Endothelial cell of umbilical vein (primary cell): ENCODE results near the gene GPR162. TPM values are rescaled to one million over a fixed set of nuclear protein-coding genes. Genes with fewer than 3 reads are reported as not detected.

Source experiments
- BruUV-seq: library from RNA; stranded (reverse); fragments of 400-500 nt; replicated peaks from 2 replicates; lab custom pipeline; 2021; lab: Mats Ljungman, UMichigan
- CTCF ChIA-PET: fragments of 300-600, 350-600 bp; sonication (Branson Sonifier 250); formaldehyde crosslinking; loops from one replicate; lab custom pipeline; 2021; ENCODE audit warnings: antibody characterized with exemption, inconsistent platforms; lab: Charles Lee
- POLR2A ChIA-PET: fragments of 300-600, 350-600 bp; sonication (Branson Sonifier 250); formaldehyde crosslinking; loops from one replicate; lab custom pipeline; 2021; ENCODE audit warnings: antibody characterized with exemption, inconsistent platforms; lab: Charles Lee
- DNase-seq: peaks from one replicate; pipeline ENCODE4 v3.0.0-alpha.2; 2011; ENCODE audit warnings: low read depth, low spot score
- FAIRE-seq: peaks from 2 replicates; lab custom pipeline; 2011; peaks lifted over from hg19 to GRCh38; lab: Jason Lieb, UNC
- H2AFZ ChIP-seq: 2 replicates; pipeline ENCODE4 v1.6.0; 2012; ENCODE audit warnings: low read depth, low read length, control low read depth, inconsistent platforms
- H3K27ac ChIP-seq: 2 replicates; pipeline ENCODE4 v1.5.1; 2011; ENCODE audit warnings: low read depth, mild to moderate bottlenecking, control low read depth, low read length, moderate library complexity; ENCODE audit not compliant: insufficient read depth
- H3K27me3 ChIP-seq, 2 experiments: 2 replicates each; pipeline versions ENCODE4 v1.6.0 to v1.6.1; 2011; ENCODE audit warnings: low read length in 2 of 2, mixed read lengths in 1 of 2; ENCODE audit not compliant: control insufficient read depth in 2 of 2, insufficient read depth in 2 of 2
- H3K36me3 ChIP-seq, 2 experiments: 2 replicates in 1 of 2; 3 replicates in 1 of 2; pipeline ENCODE4 v1.5.1; 2011; ENCODE audit warnings: low read length in 2 of 2, mild to moderate bottlenecking in 1 of 2, moderate library complexity in 1 of 2; ENCODE audit not compliant: control insufficient read depth in 2 of 2, insufficient read depth in 2 of 2; ENCODE audit errors: extremely low read depth in 1 of 2
- H3K4me1 ChIP-seq: 3 replicates; pipeline ENCODE4 v1.5.1; 2011; ENCODE audit warnings: mild to moderate bottlenecking, low read length; ENCODE audit not compliant: control insufficient read depth, insufficient read depth; ENCODE audit errors: extremely low read depth
- H3K4me2 ChIP-seq: 2 replicates; pipeline ENCODE4 v1.6.1; 2011; ENCODE audit warnings: low read length, control low read depth, mixed read lengths; ENCODE audit not compliant: insufficient read depth
- H3K4me3 ChIP-seq, 3 experiments: fragments of 200-600 bp in 1 of 3; sonication (generic), shearing (Covaris generic) in 1 of 3; replicated peaks in 1 of 3; 2 replicates each; pipeline ENCODE4 v1.5.1; 2011 to 2016; ENCODE audit warnings: control low read depth in 3 of 3, low read length in 3 of 3, mild to moderate bottlenecking in 2 of 3, inconsistent platforms in 1 of 3, low read depth in 1 of 3, moderate library complexity in 1 of 3; ENCODE audit not compliant: insufficient read depth in 1 of 3
- H3K79me2 ChIP-seq: 2 replicates; pipeline ENCODE4 v1.6.0; 2012; ENCODE audit warnings: low read length, inconsistent platforms; ENCODE audit not compliant: control insufficient read depth, insufficient read depth
- H3K9ac ChIP-seq: replicated peaks from 2 replicates; pipeline ENCODE3; 2011; ENCODE audit warnings: low read length, control low read depth; ENCODE audit not compliant: insufficient read depth; ENCODE audit errors: extremely low read depth
- H3K9me1 ChIP-seq: replicated peaks from 3 replicates; pipeline ENCODE4 v1.6.0; 2011; ENCODE audit warnings: mild to moderate bottlenecking, low read length; ENCODE audit not compliant: control insufficient read depth, insufficient read depth; ENCODE audit errors: extremely low read depth
- H3K9me3 ChIP-seq: replicated peaks from 2 replicates; pipeline ENCODE4 v1.5.1; 2012; ENCODE audit warnings: low read length, inconsistent platforms; ENCODE audit not compliant: control insufficient read depth, insufficient read depth
- H4K20me1 ChIP-seq: replicated peaks from 2 replicates; pipeline ENCODE3; 2011; ENCODE audit warnings: mild to moderate bottlenecking, low read length; ENCODE audit not compliant: control insufficient read depth, insufficient read depth; ENCODE audit errors: extremely low read depth
- EZH2 ChIP-seq: IDR thresholded peaks from 2 replicates; pipeline ENCODE4 v1.6.1; 2012; ENCODE audit warnings: borderline replicate concordance, low read depth, mild to moderate bottlenecking, moderate library complexity, low read length, inconsistent platforms; ENCODE audit not compliant: severe bottlenecking
- FOS ChIP-seq: IDR thresholded peaks from 2 replicates; pipeline ENCODE4 v1.6.1; 2011; ENCODE audit warnings: mild to moderate bottlenecking, low read length, moderate library complexity, borderline replicate concordance; ENCODE audit not compliant: insufficient read depth
- GATA2 ChIP-seq: IDR thresholded peaks from 2 replicates; pipeline ENCODE4 v1.7.0; 2011; ENCODE audit warnings: low read depth, mild to moderate bottlenecking, moderate library complexity, mixed read lengths, low read length; ENCODE audit not compliant: insufficient read length, insufficient read depth
- JUN ChIP-seq: IDR thresholded peaks from 2 replicates; pipeline ENCODE4 v1.6.1; 2011; ENCODE audit warnings: borderline replicate concordance, low read depth; ENCODE audit not compliant: insufficient read length, insufficient read depth
- MYC ChIP-seq: IDR thresholded peaks from one replicate; pipeline ENCODE4 v1.6.1; 2011; ENCODE audit warnings: mild to moderate bottlenecking, low read depth, low read length
- POLR2A ChIP-seq: IDR thresholded peaks from 2 replicates; pipeline ENCODE4 v1.6.1; 2012; ENCODE audit warnings: low read depth, mild to moderate bottlenecking, control low read depth, low read length
- POLR2AphosphoS5 ChIP-seq: IDR thresholded peaks from 2 replicates; pipeline ENCODE4 v1.6.1; 2012; ENCODE audit warnings: low read depth, mild to moderate bottlenecking, control low read depth, low read length, moderate library complexity; ENCODE audit not compliant: insufficient read depth
- dilution Hi-C: fragments of 300-500 bp; cut with MboI; formaldehyde crosslinking; loops from one replicate; pipeline ENCODE4 v1.15.0; 2019; ENCODE audit warnings: low sequenced_read_pairs; ENCODE audit not compliant: extremely low pct_ligation_motif_present
- intact Hi-C: fragments of 100-400 bp; cut with micrococcal nuclease; formaldehyde crosslinking; loops from one replicate; pipeline ENCODE4 v1.10.0; 2022
- polyA plus RNA-seq, 4 experiments: library from polyadenylated mRNA; depleted of rRNA in 3 of 4; stranded (reverse) in 3 of 4; unstranded in 1 of 4; fragments of >200 nt; gene quantifications; 2 replicates each; pipeline versions ENCODE4 v1.2.1 to v1.2.3, GENCODE V29; 2011 to 2012; ENCODE audit warnings: missing spikeins in 1 of 4
- total RNA-seq: library from RNA; stranded (reverse); gene quantifications from 2 replicates; pipeline ENCODE4 v1.2.3, GENCODE V29; 2021
- TF ChIP-seq, protein P1 (sequence below): IDR thresholded peaks from 2 replicates; pipeline ENCODE4 v1.6.1; 2011; ENCODE audit not compliant: insufficient read depth, insufficient read length
- TF ChIP-seq, protein P2 (sequence below), 2 donors: IDR thresholded peaks; 1 replicate in 1 of 2; 2 replicates in 1 of 2; pipeline ENCODE4 v1.5.1; 2011; ENCODE audit warnings: low read length in 2 of 2, mild to moderate bottlenecking in 2 of 2, moderate library complexity in 2 of 2, control low read depth in 1 of 2, inconsistent platforms in 1 of 2, low read depth in 1 of 2; ENCODE audit not compliant: insufficient read depth in 1 of 2; ENCODE audit errors: extremely low read depth in 1 of 2

The GPR162 gene
- total and polyA plus RNA-seq, 2 donors (not counting 3 experiments of a cell fraction or from before 2014, with no cell fraction given), result 9.7 to 13.7 TPM

DNA sequence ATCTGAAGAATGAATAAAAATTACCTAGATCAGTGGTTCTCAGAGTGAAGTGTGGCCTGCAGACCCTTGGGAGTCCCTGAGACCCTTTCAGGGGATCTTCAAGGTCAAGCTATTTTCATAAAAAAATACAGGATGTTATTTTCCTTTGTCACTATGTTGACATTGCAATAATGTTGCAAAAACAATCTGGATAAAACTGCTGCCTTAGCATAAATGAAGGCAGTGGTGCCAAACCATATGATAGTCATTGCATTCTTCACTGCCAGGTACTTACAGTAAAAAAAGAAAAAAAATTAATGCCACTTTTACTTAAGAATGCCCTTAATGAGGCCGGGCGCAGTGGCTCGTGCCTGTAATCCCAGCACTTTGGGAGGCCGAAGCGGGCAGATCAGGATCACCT lies 34.3 kb upstream of the GPR162 start:
- no peak for TF ChIP-seq EZH2
- no peak for TF ChIP-seq POLR2A
- no peak for TF ChIP-seq FOS
- no peak for TF ChIP-seq JUN
- no peak for TF ChIP-seq MYC
- no peak for TF ChIP-seq POLR2AphosphoS5
- TF ChIP-seq GATA2, result no peak
- TF ChIP-seq, protein P1, sequence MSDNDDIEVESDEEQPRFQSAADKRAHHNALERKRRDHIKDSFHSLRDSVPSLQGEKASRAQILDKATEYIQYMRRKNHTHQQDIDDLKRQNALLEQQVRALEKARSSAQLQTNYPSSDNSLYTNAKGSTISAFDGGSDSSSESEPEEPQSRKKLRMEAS, result no peak
- TF ChIP-seq, protein P2, sequence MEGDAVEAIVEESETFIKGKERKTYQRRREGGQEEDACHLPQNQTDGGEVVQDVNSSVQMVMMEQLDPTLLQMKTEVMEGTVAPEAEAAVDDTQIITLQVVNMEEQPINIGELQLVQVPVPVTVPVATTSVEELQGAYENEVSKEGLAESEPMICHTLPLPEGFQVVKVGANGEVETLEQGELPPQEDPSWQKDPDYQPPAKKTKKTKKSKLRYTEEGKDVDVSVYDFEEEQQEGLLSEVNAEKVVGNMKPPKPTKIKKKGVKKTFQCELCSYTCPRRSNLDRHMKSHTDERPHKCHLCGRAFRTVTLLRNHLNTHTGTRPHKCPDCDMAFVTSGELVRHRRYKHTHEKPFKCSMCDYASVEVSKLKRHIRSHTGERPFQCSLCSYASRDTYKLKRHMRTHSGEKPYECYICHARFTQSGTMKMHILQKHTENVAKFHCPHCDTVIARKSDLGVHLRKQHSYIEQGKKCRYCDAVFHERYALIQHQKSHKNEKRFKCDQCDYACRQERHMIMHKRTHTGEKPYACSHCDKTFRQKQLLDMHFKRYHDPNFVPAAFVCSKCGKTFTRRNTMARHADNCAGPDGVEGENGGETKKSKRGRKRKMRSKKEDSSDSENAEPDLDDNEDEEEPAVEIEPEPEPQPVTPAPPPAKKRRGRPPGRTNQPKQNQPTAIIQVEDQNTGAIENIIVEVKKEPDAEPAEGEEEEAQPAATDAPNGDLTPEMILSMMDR (IDR thresholded peaks at IDR 0.05; ENCODE audit: extremely low read depth in 1 of 2, insufficient read depth in 1 of 2, low read depth in 1 of 2, low read length in 2 of 2), result no peak
- no peak overlapping the region for H3K27ac ChIP-seq
- no peaks in the 10 kb centered on the region for H4K20me1 ChIP-seq
- intact Hi-C loops (no loop called here), dilution Hi-C loops (no loop called here)
- H3K9me3 ChIP-seq, result no peaks in the 10 kb centered on the region
- H3K79me2 ChIP-seq, result no peaks in the 10 kb centered on the region
- H3K27me3 ChIP-seq, result peaks cover 0 to 2% of the 10 kb centered on the region in 2 experiments
- no peak overlapping the region for H3K4me2 ChIP-seq
- H3K4me1 ChIP-seq, result no peaks in the 10 kb centered on the region
- H3K9ac ChIP-seq, result no peak overlapping the region
- H3K4me3 ChIP-seq, result no peak overlapping the region
- H3K9me1 ChIP-seq, result no peaks in the 10 kb centered on the region
- no peaks in the 10 kb centered on the region for H3K36me3 ChIP-seq
- H2AFZ ChIP-seq, result no peak overlapping the region
- no peak for DNase-seq
- no peak for FAIRE-seq
- ChIA-PET CTCF (interaction anchor here (1.4 to 1.6 kb wide), 2 partner anchors 21 to 26 kb away, joined by 4 to 5 read pairs; partner anchors contain the start of gene PTMS), POLR2A (no interaction called here)
- BruUV-seq, result no TSS peak
